Mesendoderm (in vitro differentiated cells): ENCODE data around the gene AIG1.

Experiments used
- DNase-seq: peaks from one replicate; pipeline ENCODE4 v3.0.0; 2013
- H2AK5ac ChIP-seq: 2 replicates; pipeline ENCODE4 v1.6.1; 2013; ENCODE audit warnings: low read length, inconsistent platforms
- H2BK120ac ChIP-seq: 2 replicates; pipeline ENCODE4 v1.6.1; 2013; ENCODE audit warnings: low read depth, mild to moderate bottlenecking, low read length, moderate library complexity, mixed read lengths
- H2BK15ac ChIP-seq: replicated peaks from 2 replicates; pipeline ENCODE4 v1.6.1; 2013; ENCODE audit warnings: low read depth, mild to moderate bottlenecking, moderate library complexity
- H2BK5ac ChIP-seq: 2 replicates; pipeline ENCODE4 v1.6.1; 2013; ENCODE audit warnings: low read length, inconsistent platforms
- H3K18ac ChIP-seq: 2 replicates; pipeline ENCODE4 v1.6.1; 2013; ENCODE audit warnings: mild to moderate bottlenecking, low read length, mixed read lengths
- H3K23ac ChIP-seq: one replicate; pipeline ENCODE4 v1.6.1; 2013; ENCODE audit warnings: low read length
- H3K27ac ChIP-seq: 2 replicates; pipeline ENCODE4 v1.5.1; 2013; ENCODE audit warnings: low read depth, mild to moderate bottlenecking, inconsistent platforms, low read length, moderate library complexity
- H3K27me3 ChIP-seq: 2 replicates; pipeline ENCODE4 v1.6.1; 2013; ENCODE audit warnings: low read length, control low read depth, mild to moderate bottlenecking, inconsistent platforms; ENCODE audit not compliant: insufficient read depth, poor library complexity
- H3K36me3 ChIP-seq: 2 replicates; pipeline ENCODE4 v1.6.1; 2013; ENCODE audit warnings: low read length, inconsistent platforms; ENCODE audit not compliant: control insufficient read depth, insufficient read depth
- H3K4ac ChIP-seq: one replicate; pipeline ENCODE4 v1.6.1; 2013; ENCODE audit warnings: low read depth, mild to moderate bottlenecking, low read length, moderate library complexity
- H3K4me1 ChIP-seq: 2 replicates; pipeline ENCODE4 v1.6.1; 2013; ENCODE audit warnings: low read depth, low read length, inconsistent platforms; ENCODE audit not compliant: control insufficient read depth
- H3K4me2 ChIP-seq: 2 replicates; pipeline ENCODE4 v1.6.1; 2013; ENCODE audit warnings: low read length
- H3K4me3 ChIP-seq: 2 replicates; pipeline ENCODE4 v1.5.1; 2013; ENCODE audit warnings: mild to moderate bottlenecking, low read length
- H3K56ac ChIP-seq: one replicate; pipeline ENCODE4 v1.6.1; 2013; ENCODE audit warnings: low read length
- H3K79me1 ChIP-seq: 2 replicates; pipeline ENCODE4 v1.6.1; 2013; ENCODE audit warnings: low read length, inconsistent platforms
- H3K79me2 ChIP-seq: 2 replicates; pipeline ENCODE4 v1.6.1; 2013; ENCODE audit warnings: mild to moderate bottlenecking, low read length; ENCODE audit not compliant: control insufficient read depth, insufficient read depth
- H3K9ac ChIP-seq: 2 replicates; pipeline ENCODE4 v1.6.1; 2013; ENCODE audit warnings: low read length, inconsistent platforms
- H4K5ac ChIP-seq: one replicate; pipeline ENCODE4 v1.6.1; 2013; ENCODE audit warnings: low read length
- H4K8ac ChIP-seq: one replicate; pipeline ENCODE4 v1.6.1; 2013; ENCODE audit warnings: low read depth, mild to moderate bottlenecking, control low read depth, low read length, moderate library complexity
- WGBS: extraction: QIAGEN DNeasy Blood & Tissue Kit; methylation state at CpG from one replicate; pipeline ENCODE4 v1.1.7; 2013; ENCODE audit warnings: low lambda C conversion rate, missing lambda C conversion rate; ENCODE audit not compliant: insufficient coverage; ENCODE audit errors: extremely low coverage; 5-methylcytosine and 5-hydroxymethylcytosine counted together

AIG1 gene

DNA sequence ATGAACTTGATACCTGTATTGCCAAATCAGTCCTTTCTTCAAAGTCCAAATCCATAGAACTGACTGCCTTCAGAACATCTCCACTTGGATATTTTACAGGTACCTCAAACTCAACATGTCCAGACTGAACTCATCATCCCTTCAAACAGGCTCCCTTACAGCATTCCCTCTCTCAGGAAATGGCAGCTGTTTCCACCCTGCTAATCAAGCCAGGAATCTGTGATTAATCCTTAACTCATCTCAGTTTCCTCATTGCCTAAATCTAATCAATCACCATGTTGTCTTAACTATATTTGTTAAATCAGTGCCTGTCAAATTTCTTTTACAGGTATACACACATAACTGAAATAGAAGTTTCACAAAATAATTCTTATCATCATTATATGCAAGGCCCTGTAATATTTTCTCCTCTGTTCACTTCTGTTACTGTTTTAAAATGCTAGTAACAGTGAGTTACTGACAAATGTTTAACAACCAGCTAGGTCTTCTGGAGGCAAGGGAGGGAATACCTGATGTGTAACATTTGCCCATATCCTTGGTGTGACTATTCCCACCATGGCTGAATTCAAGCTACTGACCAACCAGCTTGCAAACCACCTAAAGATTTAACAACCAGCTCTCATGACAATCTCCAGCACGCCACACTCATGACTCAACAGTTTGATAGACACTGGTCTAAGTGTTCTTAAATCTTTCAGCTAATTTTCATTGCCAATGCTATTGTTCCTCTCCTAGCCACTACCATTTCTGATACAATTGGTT, 264.9 kb downstream of the AIG1 start:
- no peak overlapping the region for H2BK120ac ChIP-seq
- no peaks in the 10 kb centered on the region for H3K79me2 ChIP-seq
- H3K27me3 ChIP-seq: no peaks in the 10 kb centered on the region
- H3K4me2 ChIP-seq: no peak overlapping the region
- H4K5ac ChIP-seq: no peak overlapping the region
- no peak overlapping the region for H3K9ac ChIP-seq
- H4K8ac ChIP-seq: no peak overlapping the region
- H3K36me3 ChIP-seq: no peaks in the 10 kb centered on the region
- no peak overlapping the region for H3K18ac ChIP-seq
- H3K4ac ChIP-seq: no peak overlapping the region
- no peak overlapping the region for H2BK5ac ChIP-seq
- no peak overlapping the region for H3K23ac ChIP-seq
- H3K27ac ChIP-seq: no peak overlapping the region
- no peaks in the 10 kb centered on the region for H3K4me1 ChIP-seq
- H3K79me1 ChIP-seq: no peaks in the 10 kb centered on the region
- no peak overlapping the region for H3K4me3 ChIP-seq
- H2BK15ac ChIP-seq: no peak overlapping the region
- no peak for DNase-seq
- no peak overlapping the region for H2AK5ac ChIP-seq
- no CpG with 5 or more reads among the region's 1 CpG for WGBS
- H3K56ac ChIP-seq: no peak overlapping the region

DNA sequence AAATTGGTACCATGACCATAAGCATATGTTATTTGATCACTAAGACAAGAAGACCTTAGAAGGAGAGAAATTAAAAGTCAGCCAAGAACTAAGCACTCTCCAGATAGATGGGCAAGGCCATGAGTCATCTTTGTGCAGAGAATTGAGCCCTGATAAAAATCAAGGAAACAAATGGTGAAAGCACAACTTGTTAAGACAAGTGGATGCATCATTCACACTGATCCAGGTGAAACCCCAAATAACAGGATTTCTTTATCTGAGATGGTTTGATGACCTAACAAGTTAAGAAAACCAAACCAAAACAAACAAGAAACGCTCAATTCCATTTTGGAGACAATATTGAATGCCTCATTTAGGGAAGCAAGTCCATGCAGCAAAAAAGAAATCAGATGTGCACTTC, 268.2 kb downstream of the AIG1 start:
- H2BK5ac ChIP-seq: no peak overlapping the region
- H3K79me1 ChIP-seq: no peaks in the 10 kb centered on the region
- H2BK15ac ChIP-seq: no peak overlapping the region
- H4K8ac ChIP-seq: no peak overlapping the region
- H2BK120ac ChIP-seq: no peak overlapping the region
- DNase-seq: peak; percentile 53
- H2AK5ac ChIP-seq: no peak overlapping the region
- H3K4ac ChIP-seq: no peak overlapping the region
- H3K36me3 ChIP-seq: no peaks in the 10 kb centered on the region
- H3K27me3 ChIP-seq: no peaks in the 10 kb centered on the region
- WGBS: no CpG with 5 or more reads among the region's 1 CpG
- no peak overlapping the region for H3K23ac ChIP-seq
- H3K27ac ChIP-seq: no peak overlapping the region
- no peak overlapping the region for H3K9ac ChIP-seq
- no peaks in the 10 kb centered on the region for H3K4me1 ChIP-seq
- H3K4me3 ChIP-seq: no peak overlapping the region
- no peak overlapping the region for H4K5ac ChIP-seq
- no peak overlapping the region for H3K18ac ChIP-seq
- no peaks in the 10 kb centered on the region for H3K79me2 ChIP-seq
- no peak overlapping the region for H3K4me2 ChIP-seq
- no peak overlapping the region for H3K56ac ChIP-seq

DNA sequence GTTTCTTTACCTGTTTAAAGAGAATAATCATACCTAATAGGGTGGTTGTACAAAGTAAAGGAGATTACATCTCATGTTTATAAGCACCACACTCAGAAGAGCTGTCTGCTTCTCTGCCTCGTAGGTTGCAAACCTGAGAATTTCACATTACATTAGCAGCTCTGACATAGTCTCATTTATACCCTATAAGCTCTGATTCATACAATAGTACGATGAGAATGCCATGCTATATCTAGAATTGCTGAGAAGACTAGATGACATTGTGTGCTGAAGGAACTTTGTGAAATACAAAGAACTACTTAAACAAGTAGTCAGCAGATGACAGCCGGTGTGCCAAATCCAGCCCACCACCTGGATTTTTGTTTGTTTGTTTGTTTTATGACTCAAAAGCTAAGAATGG, 268.6 kb downstream of the AIG1 start:
- no peak overlapping the region for H3K4me3 ChIP-seq
- no peaks in the 10 kb centered on the region for H3K27me3 ChIP-seq

DNA sequence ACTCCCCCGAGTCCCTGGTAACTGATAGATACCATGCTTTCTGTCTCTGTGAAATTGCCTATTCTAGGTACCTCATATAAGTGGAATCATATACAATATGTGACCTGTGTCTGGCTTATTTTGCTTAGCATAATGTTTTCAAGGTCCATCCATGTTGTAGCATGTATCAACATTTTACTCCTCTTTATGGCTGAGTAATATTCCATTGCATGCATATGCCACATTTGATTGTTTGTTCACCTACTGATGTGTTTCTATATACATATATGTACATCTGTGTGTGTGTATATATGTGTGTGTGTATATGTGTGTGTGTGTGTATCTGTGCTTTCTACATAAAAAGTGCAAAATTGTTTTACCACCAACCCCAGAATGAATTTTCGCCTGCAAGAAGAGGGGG, 270.7 kb downstream of the AIG1 start:
- Histone ChIP-seq H2BK120ac (no peak overlapping the region), H3K79me1 (no peaks in the 10 kb centered on the region), H4K8ac (no peak overlapping the region), H3K27me3 (no peaks in the 10 kb centered on the region), H2BK15ac (no peak overlapping the region), H3K4ac (no peak overlapping the region), H3K56ac (no peak overlapping the region), H4K5ac (no peak overlapping the region), H2AK5ac (no peak overlapping the region), H3K18ac (no peak overlapping the region), H3K23ac (no peak overlapping the region), H3K4me3 (no peak overlapping the region), H3K27ac (no peak overlapping the region), H3K4me1 (no peaks in the 10 kb centered on the region), H3K79me2 (no peaks in the 10 kb centered on the region), H2BK5ac (no peak overlapping the region), H3K36me3 (no peaks in the 10 kb centered on the region), H3K4me2 (no peak overlapping the region), H3K9ac (no peak overlapping the region)
- no peak for DNase-seq
- 100% methylated on average over 1 of the region's 2 CpGs for WGBS

More for the DNA sequence above, 268.6 kb downstream of the AIG1 start:
- H3K9ac ChIP-seq: no peak overlapping the region
- no peak overlapping the region for H3K56ac ChIP-seq
- H3K79me2 ChIP-seq: no peaks in the 10 kb centered on the region
- no peak overlapping the region for H2BK15ac ChIP-seq
- no peak overlapping the region for H4K8ac ChIP-seq
- no peak overlapping the region for H3K4me2 ChIP-seq
- no peak overlapping the region for H3K4ac ChIP-seq
- H3K79me1 ChIP-seq: no peaks in the 10 kb centered on the region
- no peak overlapping the region for H2AK5ac ChIP-seq
- no peak overlapping the region for H4K5ac ChIP-seq
- no peaks in the 10 kb centered on the region for H3K36me3 ChIP-seq
- no peak overlapping the region for H3K27ac ChIP-seq
- no CpG with 5 or more reads among the region's 3 CpGs for WGBS
- DNase-seq: no peak
- H3K4me1 ChIP-seq: no peaks in the 10 kb centered on the region
- H3K18ac ChIP-seq: no peak overlapping the region
- no peak overlapping the region for H2BK120ac ChIP-seq
- no peak overlapping the region for H3K23ac ChIP-seq
- no peak overlapping the region for H2BK5ac ChIP-seq

DNA sequence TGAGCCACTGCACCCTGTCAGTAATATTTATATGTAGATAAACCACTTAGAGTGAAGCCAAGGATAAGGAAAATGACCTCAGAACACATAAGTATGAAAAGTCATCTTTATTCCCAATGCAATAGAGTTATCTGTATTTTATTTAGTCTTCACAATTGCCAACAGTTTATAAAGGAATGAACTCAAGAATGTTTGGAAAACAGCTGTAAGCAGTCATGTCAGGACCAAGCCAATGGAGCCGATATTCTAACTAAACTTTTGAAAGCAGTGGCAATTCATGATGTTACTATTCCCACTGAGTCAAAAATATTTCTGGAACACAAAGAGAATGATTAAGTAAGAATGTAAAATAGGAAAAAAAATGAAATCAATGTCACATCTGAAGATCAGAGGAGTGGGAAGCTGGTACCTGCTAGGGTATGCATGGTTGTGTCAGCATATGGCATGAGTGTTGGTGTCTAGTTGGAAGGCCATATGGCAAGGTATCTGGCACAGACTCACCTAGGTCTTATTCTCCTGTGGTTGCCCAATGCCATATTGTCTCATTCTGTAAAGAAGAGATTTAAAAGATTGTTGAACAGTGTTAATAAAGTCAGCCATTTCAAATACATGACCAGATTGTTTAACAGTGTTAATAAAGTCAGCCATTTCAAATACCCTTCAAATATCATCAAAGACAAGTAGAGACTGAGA, 271.6 kb downstream of the AIG1 start:
- no peak overlapping the region for H4K5ac ChIP-seq

More for the DNA sequence above, 271.6 kb downstream of the AIG1 start:
- Histone ChIP-seq H3K79me1 (no peaks in the 10 kb centered on the region), H2BK5ac (no peak overlapping the region), H3K27me3 (no peaks in the 10 kb centered on the region), H3K27ac (no peak overlapping the region), H2AK5ac (no peak overlapping the region), H3K79me2 (no peaks in the 10 kb centered on the region), H3K36me3 (no peaks in the 10 kb centered on the region), H2BK15ac (no peak overlapping the region), H3K4ac (no peak overlapping the region), H3K4me1 (no peaks in the 10 kb centered on the region), H2BK120ac (no peak overlapping the region), H3K9ac (no peak overlapping the region), H3K18ac (no peak overlapping the region), H3K4me3 (no peak overlapping the region), H3K56ac (no peak overlapping the region), H3K4me2 (no peak overlapping the region), H3K23ac (no peak overlapping the region), H4K8ac (no peak overlapping the region)
- WGBS: no CpG with 5 or more reads among the region's 1 CpG
- DNase-seq: no peak
